A549 (cell line): ENCODE results near the gene ANKRD33B.

Experiments
- BCL3 ChIP-seq: fragments of >200 bp; sonication (Bioruptor Twin); formaldehyde crosslinking; IDR thresholded peaks from 3 replicates; pipeline ENCODE4 v1.6.1; 2016
- CEBPB ChIP-seq, 2 experiments: fragments of >200 bp in 1 of 2; sonication (Bioruptor Twin) in 1 of 2; formaldehyde crosslinking in 1 of 2; IDR thresholded peaks; 2 replicates each; pipeline ENCODE4 v1.6.1; 2012 to 2016
- CTCF ChIP-seq: fragments of >200 bp; sonication (Bioruptor Twin); formaldehyde crosslinking; IDR thresholded peaks from 3 replicates; pipeline ENCODE4 v1.5.1; 2016
- EP300 ChIP-seq, 2 experiments: fragments of >200 bp; sonication (Bioruptor Twin); formaldehyde crosslinking; IDR thresholded peaks; 2 replicates in 1 of 2; 3 replicates in 1 of 2; pipeline ENCODE4 v1.6.1; 2016 to 2017
- FOSB ChIP-seq: fragments of 250-450 bp; sonication (Bioruptor Pico); IDR thresholded peaks from 2 replicates; pipeline ENCODE4 v1.5.0; 2020; ENCODE audit warnings: mild to moderate bottlenecking, moderate library complexity
- JUNB ChIP-seq: fragments of >200 bp; sonication (Bioruptor Twin); formaldehyde crosslinking; IDR thresholded peaks from 2 replicates; pipeline ENCODE4 v1.6.1; 2016
- MAX ChIP-seq: IDR thresholded peaks from 2 replicates; pipeline ENCODE4 v1.6.1; 2012
- MYC ChIP-seq: IDR thresholded peaks from 2 replicates; pipeline ENCODE4 v1.6.1; 2012; ENCODE audit warnings: mild to moderate bottlenecking, inconsistent platforms, low read length, improper control_type of control experiment, borderline replicate concordance
- NR3C1 ChIP-seq: fragments of >200 bp; sonication (Bioruptor Twin); formaldehyde crosslinking; IDR thresholded peaks from 3 replicates; pipeline ENCODE4 v1.6.1; 2017
- POLR2A ChIP-seq: IDR thresholded peaks from 2 replicates; pipeline ENCODE4 v1.6.1; 2012; ENCODE audit warnings: mild to moderate bottlenecking, low read length
- SMC3 ChIP-seq: fragments of >200 bp; sonication (Bioruptor Twin); formaldehyde crosslinking; IDR thresholded peaks from 3 replicates; pipeline ENCODE4 v1.6.1; 2018; ENCODE audit warnings: inconsistent platforms
- USF2 ChIP-seq: fragments of 450-650 bp; IDR thresholded peaks from 2 replicates; pipeline ENCODE4 v1.6.1; 2014; ENCODE audit warnings: antibody characterized with exemption
- TF ChIP-seq, protein P1 (sequence below): fragments of 250-450 bp; sonication (Bioruptor Pico); IDR thresholded peaks from 2 replicates; pipeline ENCODE4 v1.5.0; 2021; ENCODE audit warnings: mild to moderate bottlenecking, moderate library complexity, borderline replicate concordance
- TF ChIP-seq, protein P2 (sequence below): fragments of 150-350 bp; IDR thresholded peaks from 2 replicates; pipeline ENCODE4 v1.6.1; 2014; ENCODE audit warnings: low read depth, mild to moderate bottlenecking, low read length

- TF ChIP-seq CTCF, result no peak
- TF ChIP-seq BCL3, result no peak
- no peak for TF ChIP-seq POLR2A
- no peak for TF ChIP-seq MYC
- no peak for TF ChIP-seq CEBPB (IDR thresholded peaks at IDR 0.05)
- TF ChIP-seq MAX, result no peak
- no peak for TF ChIP-seq NR3C1
- TF ChIP-seq, protein P1, sequence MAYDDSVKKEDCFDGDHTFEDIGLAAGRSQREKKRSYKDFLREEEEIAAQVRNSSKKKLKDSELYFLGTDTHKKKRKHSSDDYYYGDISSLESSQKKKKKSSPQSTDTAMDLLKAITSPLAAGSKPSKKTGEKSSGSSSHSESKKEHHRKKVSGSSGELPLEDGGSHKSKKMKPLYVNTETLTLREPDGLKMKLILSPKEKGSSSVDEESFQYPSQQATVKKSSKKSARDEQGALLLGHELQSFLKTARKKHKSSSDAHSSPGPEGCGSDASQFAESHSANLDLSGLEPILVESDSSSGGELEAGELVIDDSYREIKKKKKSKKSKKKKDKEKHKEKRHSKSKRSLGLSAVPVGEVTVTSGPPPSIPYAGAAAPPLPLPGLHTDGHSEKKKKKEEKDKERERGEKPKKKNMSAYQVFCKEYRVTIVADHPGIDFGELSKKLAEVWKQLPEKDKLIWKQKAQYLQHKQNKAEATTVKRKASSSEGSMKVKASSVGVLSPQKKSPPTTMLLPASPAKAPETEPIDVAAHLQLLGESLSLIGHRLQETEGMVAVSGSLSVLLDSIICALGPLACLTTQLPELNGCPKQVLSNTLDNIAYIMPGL (CRISPR knock-in tag), result no peak
- TF ChIP-seq USF2, result no peak
- no peak for TF ChIP-seq JUNB
- no peak for TF ChIP-seq SMC3
- TF ChIP-seq, protein P2, sequence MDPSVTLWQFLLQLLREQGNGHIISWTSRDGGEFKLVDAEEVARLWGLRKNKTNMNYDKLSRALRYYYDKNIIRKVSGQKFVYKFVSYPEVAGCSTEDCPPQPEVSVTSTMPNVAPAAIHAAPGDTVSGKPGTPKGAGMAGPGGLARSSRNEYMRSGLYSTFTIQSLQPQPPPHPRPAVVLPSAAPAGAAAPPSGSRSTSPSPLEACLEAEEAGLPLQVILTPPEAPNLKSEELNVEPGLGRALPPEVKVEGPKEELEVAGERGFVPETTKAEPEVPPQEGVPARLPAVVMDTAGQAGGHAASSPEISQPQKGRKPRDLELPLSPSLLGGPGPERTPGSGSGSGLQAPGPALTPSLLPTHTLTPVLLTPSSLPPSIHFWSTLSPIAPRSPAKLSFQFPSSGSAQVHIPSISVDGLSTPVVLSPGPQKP, result no peak
- no peak for TF ChIP-seq EP300 (IDR thresholded peaks at IDR 0.05)
- TF ChIP-seq FOSB, result no peak
These were observed 59.5 kb downstream of the ANKRD33B start for GRCh38 chr5:10623305-10623910.
